KMS-11 (cell line): ENCODE data around the gene KCNJ10.

ENCODE experiments used
- H2AFZ ChIP-seq: fragments of 200-600 bp; sonication (generic); 2 replicates; pipeline ENCODE4 v1.6.1; 2016; ENCODE audit warnings: antibody characterized with exemption, mixed run types, low read depth
- H3K27ac ChIP-seq: fragments of 200-600 bp; sonication (generic); 2 replicates; pipeline ENCODE4 v1.6.1; 2016; ENCODE audit warnings: mild to moderate bottlenecking, mixed run types
- H3K27me3 ChIP-seq: fragments of 200-600 bp; sonication (generic); 2 replicates; pipeline ENCODE4 v1.6.1; 2017; ENCODE audit warnings: mild to moderate bottlenecking, low read depth, mixed run types, moderate library complexity; ENCODE audit not compliant: insufficient read depth
- H3K36me3 ChIP-seq: fragments of 200-600 bp; sonication (generic); 2 replicates; pipeline ENCODE4 v1.6.1; 2017; ENCODE audit warnings: mild to moderate bottlenecking, mixed run types; ENCODE audit not compliant: insufficient read depth
- H3K4me1 ChIP-seq: fragments of 200-600 bp; sonication (generic); 2 replicates; pipeline ENCODE4 v1.6.1; 2016; ENCODE audit warnings: mild to moderate bottlenecking, low read depth, mixed run types; ENCODE audit not compliant: poor library complexity, severe bottlenecking
- H3K4me2 ChIP-seq: fragments of 200-600 bp; sonication (generic); 2 replicates; pipeline ENCODE4 v1.7.0; 2016; ENCODE audit warnings: mild to moderate bottlenecking, mixed run types
- H3K4me3 ChIP-seq: fragments of 200-600 bp; sonication (generic); IDR thresholded peaks from 2 replicates; pipeline ENCODE4 v1.6.1; 2017; ENCODE audit warnings: low read depth, low read length, mixed read lengths; ENCODE audit not compliant: insufficient read depth
- H3K79me2 ChIP-seq: fragments of 200-600 bp; sonication (generic); 2 replicates; pipeline ENCODE4 v1.6.1; 2016; ENCODE audit warnings: low read depth, mixed run types; ENCODE audit not compliant: insufficient read depth
- H3K9ac ChIP-seq: fragments of 200-600 bp; sonication (generic); 2 replicates; pipeline ENCODE4 v1.6.1; 2016; ENCODE audit warnings: mild to moderate bottlenecking, mixed run types
- H4K20me1 ChIP-seq: fragments of 200-600 bp; sonication (generic); 2 replicates; pipeline ENCODE4 v1.6.1; 2016; ENCODE audit warnings: mild to moderate bottlenecking, mixed run types; ENCODE audit not compliant: insufficient read depth
- CTCF ChIP-seq: fragments of 200-600 bp; sonication (generic); conservative IDR thresholded peaks from 2 replicates; pipeline ENCODE4 v1.6.1; 2017; ENCODE audit warnings: low read depth, mild to moderate bottlenecking, antibody characterized with exemption, low read length, moderate library complexity, mixed read lengths

KCNJ10 gene

GRCh38 chr1:160094291-160094625 lies 24.3 kb upstream of the KCNJ10 start:
- Histone ChIP-seq H3K27me3 (no peaks in the 10 kb centered on the region), H3K4me2 (no peak overlapping the region), H3K27ac (no peak overlapping the region), H4K20me1 (no peaks in the 10 kb centered on the region), H2AFZ (no peak overlapping the region), H3K4me1 (peaks cover 19% of the 10 kb centered on the region), H3K9ac (no peak overlapping the region), H3K79me2 (peaks cover 17% of the 10 kb centered on the region; the same call in 1 of the 2 replicates), H3K4me3 (no peak overlapping the region), H3K36me3 (no peaks in the 10 kb centered on the region)
- no peak for TF ChIP-seq CTCF

- Histone ChIP-seq H3K36me3 (no peaks in the 10 kb centered on the region), H3K9ac (no peak overlapping the region)
These were observed 23.8 kb upstream of the KCNJ10 start for GRCh38 chr1:160093624-160094290.

GRCh38 chr1:160093069-160093395 lies 23.1 kb upstream of the KCNJ10 start:
- H3K9ac ChIP-seq, result no peak overlapping the region
- no peak overlapping the region for H3K4me2 ChIP-seq
- no peaks in the 10 kb centered on the region for H3K36me3 ChIP-seq
- peaks cover 16% of the 10 kb centered on the region for H3K4me1 ChIP-seq
- peaks cover 15% of the 10 kb centered on the region; the same call in 1 of the 2 replicates for H3K79me2 ChIP-seq
- no peaks in the 10 kb centered on the region for H3K27me3 ChIP-seq
- H4K20me1 ChIP-seq, result no peaks in the 10 kb centered on the region
- H3K27ac ChIP-seq, result no peak overlapping the region
- H2AFZ ChIP-seq, result no peak overlapping the region
- H3K4me3 ChIP-seq, result no peak overlapping the region
- no peak for TF ChIP-seq CTCF

More at GRCh38 chr1:160093624-160094290, 23.8 kb upstream of the KCNJ10 start:
- no peak overlapping the region for H3K27ac ChIP-seq
- no peak for TF ChIP-seq CTCF
- H2AFZ ChIP-seq, result no peak overlapping the region
- H3K4me3 ChIP-seq, result no peak overlapping the region
- H3K4me1 ChIP-seq, result peaks cover 16% of the 10 kb centered on the region
- no peak overlapping the region for H3K4me2 ChIP-seq
- no peaks in the 10 kb centered on the region for H4K20me1 ChIP-seq
- H3K27me3 ChIP-seq, result no peaks in the 10 kb centered on the region
- H3K79me2 ChIP-seq, result peaks cover 17% of the 10 kb centered on the region; the same call in 1 of the 2 replicates

- Histone ChIP-seq H3K9ac (no peak overlapping the region), H2AFZ (no peak overlapping the region), H3K27ac (no peak overlapping the region), H3K4me3 (no peak overlapping the region), H3K4me2 (no peak overlapping the region), H3K27me3 (no peaks in the 10 kb centered on the region), H4K20me1 (no peaks in the 10 kb centered on the region), H3K4me1 (peaks cover 11% of the 10 kb centered on the region), H3K79me2 (peaks cover 10% of the 10 kb centered on the region; the same call in 1 of the 2 replicates), H3K36me3 (no peaks in the 10 kb centered on the region)
- TF ChIP-seq CTCF, result no peak
These were observed 22.6 kb upstream of the KCNJ10 start for GRCh38 chr1:160092366-160093068.
